Vagina (tissue), 2 donors: ENCODE data around the gene ENPP6. TPM values are rescaled to one million over a fixed set of nuclear protein-coding genes. Genes with fewer than 3 reads are reported as not detected.

ENCODE experiments used
- DNase-seq, 2 donors: peaks; one replicate each; pipeline ENCODE4 v3.0.0-alpha.2; 2017; ENCODE audit errors: extremely low spot score in 2 of 2
- H3K27ac ChIP-seq: fragments of 200-600 bp; sonication (generic); one replicate; pipeline ENCODE4 v1.5.1; 2019
- H3K27me3 ChIP-seq: fragments of 200-600 bp; sonication (generic); one replicate; pipeline ENCODE4 v1.5.1; 2019
- H3K36me3 ChIP-seq, 2 donors: fragments of 200-600 bp; sonication (generic); one replicate each; pipeline ENCODE4 v1.5.1; 2017 to 2019
- H3K4me1 ChIP-seq: fragments of 200-600 bp; sonication (generic); one replicate; pipeline ENCODE4 v1.5.1; 2019
- H3K4me3 ChIP-seq, 2 donors: fragments of 200-600 bp; sonication (generic); 1 replicate in 1 of 2; 2 replicates in 1 of 2; pipeline ENCODE4 v1.5.1; 2016 to 2019
- H3K9me3 ChIP-seq: fragments of 200-600 bp; sonication (generic); one replicate; pipeline ENCODE4 v1.5.1; 2019
- CTCF ChIP-seq, 3 experiments: fragments of 450-650 bp in 2 of 3; fragments of 200-600 bp in 1 of 3; sonication (generic) in 1 of 3; IDR thresholded peaks; one replicate each; pipeline ENCODE4 v1.5.1; 2017 to 2019; ENCODE audit warnings: antibody characterized with exemption in 3 of 3, mild to moderate bottlenecking in 2 of 3, moderate library complexity in 2 of 3
- POLR2A ChIP-seq, 2 donors: fragments of 450-650 bp; IDR thresholded peaks; one replicate each; pipeline ENCODE4 v1.6.1; 2017; ENCODE audit warnings: antibody characterized with exemption in 2 of 2, mild to moderate bottlenecking in 2 of 2, moderate library complexity in 2 of 2
- POLR2AphosphoS5 ChIP-seq, 2 donors: sonication (generic); formaldehyde crosslinking; IDR thresholded peaks; one replicate each; pipeline ENCODE4 v1.9.0; 2017; ENCODE audit warnings: antibody characterized with exemption in 2 of 2, mild to moderate bottlenecking in 2 of 2, low read depth in 1 of 2; ENCODE audit not compliant: insufficient read depth in 1 of 2
- intact Hi-C: fragments of 100-400 bp; cut with DNase I; formaldehyde crosslinking; loops from one replicate; pipeline ENCODE4 v1.15.1; 2023
- total RNA-seq: library from RNA; depleted of rRNA; stranded (reverse); fragments of >200 nt; gene quantifications from one replicate; pipeline ENCODE4 v1.2.3, GENCODE V29; 2016

ENPP6 gene
- total RNA-seq, 1 donor from 2014 or later: 0.98 TPM

- peaks cover 12% of the 10 kb centered on the region for H3K4me1 ChIP-seq
- TF ChIP-seq POLR2A (IDR thresholded peaks at IDR 0.05) (no peak), POLR2AphosphoS5 (IDR thresholded peaks at IDR 0.05; ENCODE audit: insufficient read depth in 1 of 2, low read depth in 1 of 2) (no peak), CTCF (IDR thresholded peaks at IDR 0.05) (no peak)
- no peaks in the 10 kb centered on the region for H3K36me3 ChIP-seq
- no peak overlapping the region for H3K27ac ChIP-seq
- no peaks in the 10 kb centered on the region for H3K9me3 ChIP-seq
- H3K27me3 ChIP-seq: no peaks in the 10 kb centered on the region
- H3K4me3 ChIP-seq: no peak overlapping the region
- DNase-seq: no peak
- intact Hi-C loops: no loop called here
Observed at GRCh38 chr4:184066584-184067300, 150.9 kb downstream of the ENPP6 start.

GRCh38 chr4:184064877-184065276, 152.8 kb downstream of the ENPP6 start:
- Histone ChIP-seq H3K27ac (no peak overlapping the region), H3K9me3 (no peaks in the 10 kb centered on the region), H3K4me3 (no peak overlapping the region), H3K36me3 (no peaks in the 10 kb centered on the region), H3K27me3 (no peaks in the 10 kb centered on the region), H3K4me1 (peaks cover 12% of the 10 kb centered on the region)
- no peak for DNase-seq
- TF ChIP-seq POLR2AphosphoS5 (IDR thresholded peaks at IDR 0.05; ENCODE audit: insufficient read depth in 1 of 2, low read depth in 1 of 2) (no peak), CTCF (IDR thresholded peaks at IDR 0.05) (no peak), POLR2A (IDR thresholded peaks at IDR 0.05) (no peak)
- intact Hi-C loops: no loop called here

GRCh38 chr4:184062769-184063168, 154.9 kb downstream of the ENPP6 start:
- intact Hi-C loops: no loop called here

GRCh38 chr4:184061582-184061981, 156.1 kb downstream of the ENPP6 start:
- H3K27ac ChIP-seq: no peak overlapping the region
- no peaks in the 10 kb centered on the region for H3K9me3 ChIP-seq
- no peaks in the 10 kb centered on the region for H3K36me3 ChIP-seq
- intact Hi-C loops: no loop called here
- H3K4me3 ChIP-seq: no peak overlapping the region
- H3K27me3 ChIP-seq: no peaks in the 10 kb centered on the region
- peaks cover 7% of the 10 kb centered on the region for H3K4me1 ChIP-seq
- TF ChIP-seq POLR2AphosphoS5 (IDR thresholded peaks at IDR 0.05; ENCODE audit: insufficient read depth in 1 of 2, low read depth in 1 of 2): no peak
- TF ChIP-seq POLR2A (IDR thresholded peaks at IDR 0.05): no peak
- TF ChIP-seq CTCF (IDR thresholded peaks at IDR 0.05): no peak
- no peak for DNase-seq

More at GRCh38 chr4:184062769-184063168, 154.9 kb downstream of the ENPP6 start:
- no peak for DNase-seq
- TF ChIP-seq CTCF (IDR thresholded peaks at IDR 0.05): no peak
- no peak for TF ChIP-seq POLR2AphosphoS5 (IDR thresholded peaks at IDR 0.05; ENCODE audit: insufficient read depth in 1 of 2, low read depth in 1 of 2)
- TF ChIP-seq POLR2A (IDR thresholded peaks at IDR 0.05): no peak
- Histone ChIP-seq H3K36me3 (no peaks in the 10 kb centered on the region), H3K4me3 (no peak overlapping the region), H3K27me3 (no peaks in the 10 kb centered on the region), H3K9me3 (no peaks in the 10 kb centered on the region), H3K27ac (no peak overlapping the region), H3K4me1 (peaks cover 12% of the 10 kb centered on the region)

- Histone ChIP-seq H3K4me1 (no peaks in the 10 kb centered on the region), H3K27me3 (no peaks in the 10 kb centered on the region), H3K4me3 (no peak overlapping the region), H3K27ac (no peak overlapping the region), H3K36me3 (no peaks in the 10 kb centered on the region), H3K9me3 (no peaks in the 10 kb centered on the region)
- TF ChIP-seq POLR2A (IDR thresholded peaks at IDR 0.05) (no peak), CTCF (IDR thresholded peaks at IDR 0.05) (no peak), POLR2AphosphoS5 (IDR thresholded peaks at IDR 0.05; ENCODE audit: insufficient read depth in 1 of 2, low read depth in 1 of 2) (no peak)
- DNase-seq: no peak
- intact Hi-C loops: no loop called here
Observed at GRCh38 chr4:184059099-184059498, 158.6 kb downstream of the ENPP6 start.
